CD4-positive, CD25-positive, alpha-beta regulatory T cell (primary cell): ENCODE data around the gene KCNQ5. TPM values are rescaled to one million over a fixed set of nuclear protein-coding genes. Genes with fewer than 3 reads are reported as not detected.
"Not testable (repeated sequence)": the region's sequence is repeated elsewhere in the genome, so short reads cannot be mapped to it uniquely, and the experiment has no call there.

ENCODE experiments used
- ATAC-seq, 2 donors: fragments of 150-1000 bp; cut with Tn5 transposase; one replicate each; pipeline ENCODE4 v1.10.0; 2021; ENCODE audit warnings: low read depth in 2 of 2, moderate number of reproducible peaks in 2 of 2, moderate library complexity in 1 of 2
- DNase-seq, 3 donors: peaks; one replicate each; pipeline versions ENCODE4 v3.0.0 to v3.0.0-alpha.2; 2012 to 2022; ENCODE audit warnings: mixed read lengths in 1 of 3
- H3K27ac ChIP-seq: one replicate; pipeline ENCODE4 v1.7.0; 2013; ENCODE audit warnings: mild to moderate bottlenecking, low read length; ENCODE audit not compliant: insufficient read depth, poor library complexity, severe bottlenecking
- H3K27me3 ChIP-seq: one replicate; pipeline ENCODE4 v1.7.0; 2013; ENCODE audit warnings: low read length; ENCODE audit not compliant: control insufficient read depth, insufficient read depth
- H3K36me3 ChIP-seq: one replicate; pipeline ENCODE4 v1.7.0; 2013; ENCODE audit warnings: mild to moderate bottlenecking, low read length, moderate library complexity; ENCODE audit not compliant: control insufficient read depth, insufficient read depth
- H3K4me1 ChIP-seq: 2 replicates; pipeline ENCODE4 v1.7.0; 2013; ENCODE audit warnings: mild to moderate bottlenecking, low read length; ENCODE audit not compliant: insufficient read depth, control insufficient read depth, poor library complexity, severe bottlenecking
- H3K4me3 ChIP-seq: one replicate; pipeline ENCODE4 v1.7.0; 2013; ENCODE audit warnings: low read depth, mild to moderate bottlenecking, low read length, moderate library complexity
- H3K9me3 ChIP-seq, 2 experiments: 1 replicate in 1 of 2; 2 replicates in 1 of 2; pipeline ENCODE4 v1.7.0; 2013; ENCODE audit warnings: low read length in 2 of 2, mild to moderate bottlenecking in 1 of 2, moderate library complexity in 1 of 2; ENCODE audit not compliant: control insufficient read depth in 2 of 2
- H3K27ac Mint-ChIP-seq, 3 donors: one replicate each; pipeline ENCODE4 v1.8.0; 2020 to 2022; ENCODE audit warnings: mild to moderate bottlenecking in 3 of 3, mixed read lengths in 3 of 3, moderate library complexity in 2 of 3
- H3K27me3 Mint-ChIP-seq: one replicate; pipeline ENCODE4 v1.8.0; 2022; ENCODE audit warnings: mild to moderate bottlenecking, mixed read lengths
- H3K36me3 Mint-ChIP-seq: one replicate; pipeline ENCODE4 v1.8.0; 2020; ENCODE audit warnings: mixed read lengths
- H3K4me1 Mint-ChIP-seq, 4 donors: one replicate each; pipeline ENCODE4 v1.8.0; 2020 to 2022; ENCODE audit warnings: mixed read lengths in 4 of 4, mild to moderate bottlenecking in 1 of 4
- H3K4me3 Mint-ChIP-seq, 4 donors: one replicate each; pipeline ENCODE4 v1.8.0; 2020 to 2022; ENCODE audit warnings: mild to moderate bottlenecking in 4 of 4, mixed read lengths in 4 of 4, moderate library complexity in 3 of 4
- H3K9me3 Mint-ChIP-seq, 7 donors: one replicate each; pipeline ENCODE4 v1.8.0; 2020 to 2022; ENCODE audit warnings: mixed read lengths in 7 of 7, mild to moderate bottlenecking in 3 of 7, moderate library complexity in 2 of 7
- polyA plus RNA-seq, 4 donors: library from polyadenylated mRNA; unstranded; fragments of 300-500 nt; fragmentation: Illumina TruSeq; gene quantifications; one replicate each; pipeline ENCODE4 v1.2.3, GENCODE V29; 2021
- total RNA-seq: library from RNA; stranded (reverse); gene quantifications from one replicate; pipeline ENCODE4 v1.2.3, GENCODE V29; 2022

KCNQ5 gene
- total and polyA plus RNA-seq, 5 donors from 2014 or later = 0.45 to 2.5 (median 1.8) TPM

DNA sequence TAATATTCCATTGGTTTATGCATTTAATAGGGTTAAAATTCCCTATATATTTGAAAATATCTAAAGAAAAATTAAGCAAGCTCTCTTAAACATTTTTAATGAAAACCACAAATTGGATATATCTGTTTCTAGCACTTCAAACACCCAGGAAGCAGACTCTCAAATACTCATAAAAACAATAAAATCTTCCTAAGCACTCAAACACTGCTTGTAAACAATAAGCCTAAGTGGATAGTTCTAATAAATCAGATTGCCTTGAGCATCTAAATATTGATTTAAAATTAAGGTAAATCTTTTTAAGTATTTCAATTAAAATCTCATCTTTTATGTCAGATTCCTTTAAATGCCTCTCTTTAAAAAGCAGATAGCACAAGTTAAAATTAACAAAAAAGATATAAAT is 254.4 kb downstream of the KCNQ5 start:
- H3K4me3 Mint-ChIP-seq = no peak overlapping the region
- no peaks in the 10 kb centered on the region for H3K36me3 Mint-ChIP-seq
- DNase-seq = no peak

GRCh38 chr6:72886170-72886569 is 264.3 kb downstream of the KCNQ5 start:
- Mint-ChIP-seq H3K4me1 (peaks cover 0 to 8% (median 0%) of the 10 kb centered on the region in 4 donors), H3K4me3 (no peak overlapping the region), H3K27me3 (no peaks in the 10 kb centered on the region), H3K27ac (no peak overlapping the region), H3K36me3 (no peaks in the 10 kb centered on the region), H3K9me3 (peaks cover 0 to 6% (median 3%) of the 10 kb centered on the region in 7 donors)
- Histone ChIP-seq H3K27me3 (no peaks in the 10 kb centered on the region), H3K36me3 (no peaks in the 10 kb centered on the region), H3K9me3 (no peaks in the 10 kb centered on the region), H3K4me3 (no peak overlapping the region), H3K4me1 (no peaks in the 10 kb centered on the region), H3K27ac (no peak overlapping the region)
- no peak for ATAC-seq
- DNase-seq = no peak

More for the DNA sequence above, 254.4 kb downstream of the KCNQ5 start:
- no peaks in the 10 kb centered on the region for H3K27me3 ChIP-seq
- no peaks in the 10 kb centered on the region for H3K27me3 Mint-ChIP-seq
- H3K9me3 ChIP-seq = no peaks in the 10 kb centered on the region
- H3K4me1 ChIP-seq = no peaks in the 10 kb centered on the region
- no peaks in the 10 kb centered on the region for H3K36me3 ChIP-seq
- H3K27ac Mint-ChIP-seq = no peak overlapping the region
- peaks cover 0 to 1% (median 0%) of the 10 kb centered on the region in 7 donors for H3K9me3 Mint-ChIP-seq
- no peak for ATAC-seq
- no peak overlapping the region for H3K4me3 ChIP-seq
- no peak overlapping the region for H3K27ac ChIP-seq
- H3K4me1 Mint-ChIP-seq = peaks cover 0 to 2% (median 0%) of the 10 kb centered on the region in 4 donors

GRCh38 chr6:72890233-72890632 is 268.4 kb downstream of the KCNQ5 start:
- Mint-ChIP-seq H3K9me3 (peaks cover 0 to 6% (median under 1%) of the 10 kb centered on the region in 7 donors), H3K36me3 (no peaks in the 10 kb centered on the region), H3K27me3 (no peaks in the 10 kb centered on the region), H3K27ac (peak overlapping the region in 1 of 3 donors; percentile 57), H3K4me3 (no peak overlapping the region), H3K4me1 (peaks cover 0 to 10% (median 2%) of the 10 kb centered on the region in 4 donors)
- H3K27ac ChIP-seq = no peak overlapping the region
- no peak for ATAC-seq
- no peaks in the 10 kb centered on the region for H3K9me3 ChIP-seq
- H3K4me3 ChIP-seq = no peak overlapping the region
- H3K4me1 ChIP-seq = no peaks in the 10 kb centered on the region
- no peaks in the 10 kb centered on the region for H3K36me3 ChIP-seq
- DNase-seq = no peak
- no peaks in the 10 kb centered on the region for H3K27me3 ChIP-seq

DNA sequence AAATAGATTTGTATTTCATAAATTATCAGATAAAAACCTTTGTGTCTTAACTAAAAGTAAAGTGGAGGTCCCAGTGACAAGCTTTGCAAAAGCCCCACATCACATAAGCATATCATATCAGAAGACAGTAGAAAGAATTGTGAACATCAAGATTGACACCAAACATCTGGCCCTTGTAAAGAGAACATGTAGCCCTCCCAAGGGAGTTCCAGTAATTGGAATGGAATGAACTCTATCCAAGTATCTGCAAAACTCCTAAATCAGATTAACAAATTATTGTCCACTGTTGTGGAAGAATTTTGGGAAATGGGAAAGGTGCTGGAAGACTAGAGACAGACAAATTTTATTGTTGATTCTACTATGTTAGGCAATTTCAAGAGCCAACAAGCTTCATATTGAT is 268.8 kb downstream of the KCNQ5 start:
- no peaks in the 10 kb centered on the region for H3K9me3 ChIP-seq

DNA sequence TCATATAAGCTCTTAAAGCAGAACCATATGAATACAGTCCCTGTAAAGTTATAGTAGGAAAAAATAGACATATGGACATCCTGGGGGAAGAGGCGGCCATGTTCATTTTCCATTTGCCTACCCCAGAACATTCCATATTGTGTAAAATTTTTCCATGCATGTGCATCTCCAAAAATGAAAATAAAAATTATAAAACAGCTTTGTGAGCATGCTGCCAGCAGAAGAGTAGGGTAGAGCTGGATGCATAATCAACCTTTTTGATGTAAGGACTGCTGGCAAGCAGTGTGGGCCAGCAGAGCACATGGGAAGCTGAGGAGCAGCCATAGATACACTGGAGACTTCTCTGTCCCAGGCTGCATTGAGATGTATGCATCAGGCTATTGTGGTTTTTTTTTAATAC is 271.0 kb downstream of the KCNQ5 start:
- Mint-ChIP-seq H3K27me3 (no peaks in the 10 kb centered on the region), H3K4me1 (peaks cover 0 to 10% (median 2%) of the 10 kb centered on the region in 4 donors), H3K9me3 (peaks cover 0 to 4% (median 0%) of the 10 kb centered on the region in 7 donors), H3K27ac (no peak overlapping the region), H3K36me3 (peaks cover 9% of the 10 kb centered on the region), H3K4me3 (no peak overlapping the region)
- H3K4me3 ChIP-seq = no peak overlapping the region
- H3K27me3 ChIP-seq = no peaks in the 10 kb centered on the region
- no peaks in the 10 kb centered on the region for H3K9me3 ChIP-seq
- DNase-seq (no peak), ATAC-seq (no peak)
- H3K4me1 ChIP-seq = no peaks in the 10 kb centered on the region
- H3K27ac ChIP-seq = no peak overlapping the region
- no peaks in the 10 kb centered on the region for H3K36me3 ChIP-seq

More for the DNA sequence above, 268.8 kb downstream of the KCNQ5 start:
- ATAC-seq = no peak
- H3K27me3 Mint-ChIP-seq = no peaks in the 10 kb centered on the region
- H3K9me3 Mint-ChIP-seq = peaks cover 0 to 6% (median 1%) of the 10 kb centered on the region in 7 donors
- H3K4me1 Mint-ChIP-seq = peaks cover 0 to 10% (median 2%) of the 10 kb centered on the region in 4 donors
- Histone ChIP-seq H3K27ac (no peak overlapping the region), H3K27me3 (no peaks in the 10 kb centered on the region), H3K4me1 (no peaks in the 10 kb centered on the region), H3K4me3 (no peak overlapping the region), H3K36me3 (no peaks in the 10 kb centered on the region)
- no peak for DNase-seq
- no peak overlapping the region for H3K4me3 Mint-ChIP-seq
- peak overlapping the region in 1 of 3 donors; percentile 57 for H3K27ac Mint-ChIP-seq
- no peaks in the 10 kb centered on the region for H3K36me3 Mint-ChIP-seq

- H3K27me3 Mint-ChIP-seq = no peaks in the 10 kb centered on the region
- no peaks in the 10 kb centered on the region for H3K9me3 ChIP-seq
- no peaks in the 10 kb centered on the region for H3K36me3 ChIP-seq
- H3K9me3 Mint-ChIP-seq = peaks cover 0 to 5% (median 3%) of the 10 kb centered on the region in 7 donors
- no peak overlapping the region for H3K4me3 Mint-ChIP-seq
- peaks cover 0 to 7% (median 2%) of the 10 kb centered on the region in 4 donors for H3K4me1 Mint-ChIP-seq
- H3K27ac Mint-ChIP-seq = no peak overlapping the region
- no peak overlapping the region for H3K27ac ChIP-seq
- H3K27me3 ChIP-seq = no peaks in the 10 kb centered on the region
- ATAC-seq (no peak), DNase-seq (no peak)
- no peak overlapping the region for H3K4me3 ChIP-seq
- H3K4me1 ChIP-seq = no peaks in the 10 kb centered on the region
- H3K36me3 Mint-ChIP-seq = peaks cover 9% of the 10 kb centered on the region
Observed at GRCh38 chr6:72894091-72894490, 272.2 kb downstream of the KCNQ5 start.

DNA sequence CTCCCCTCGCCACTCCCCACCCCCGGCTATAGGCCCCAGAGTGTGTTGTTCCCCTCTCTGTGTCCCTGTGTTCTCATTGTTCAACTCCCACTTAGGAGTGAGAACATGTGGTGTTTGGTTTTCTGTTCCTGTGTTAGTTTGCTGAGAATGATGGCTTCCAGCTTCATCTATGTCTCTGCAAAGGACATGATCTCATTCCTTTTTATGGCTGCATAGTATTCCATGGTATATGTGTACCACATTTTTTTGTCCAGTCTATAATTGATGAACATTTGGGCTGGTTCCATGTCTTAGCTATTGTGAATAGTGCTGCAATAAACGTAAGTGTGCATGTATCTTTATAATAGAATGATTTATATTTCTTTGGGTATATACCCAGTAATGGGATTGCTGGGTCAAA is 276.4 kb downstream of the KCNQ5 start:
- not testable (repeated sequence) for H3K36me3 ChIP-seq, H3K27me3 Mint-ChIP-seq, H3K4me3 Mint-ChIP-seq, H3K9me3 Mint-ChIP-seq, H3K4me1 Mint-ChIP-seq, ATAC-seq, H3K27me3 ChIP-seq, H3K9me3 ChIP-seq, H3K36me3 Mint-ChIP-seq, DNase-seq, H3K4me1 ChIP-seq, H3K4me3 ChIP-seq, H3K27ac ChIP-seq, H3K27ac Mint-ChIP-seq

- H3K36me3 Mint-ChIP-seq = no peaks in the 10 kb centered on the region
- ATAC-seq (no peak), DNase-seq (no peak)
- no peaks in the 10 kb centered on the region for H3K9me3 ChIP-seq
- H3K4me1 ChIP-seq = no peaks in the 10 kb centered on the region
- H3K36me3 ChIP-seq = no peaks in the 10 kb centered on the region
- no peak overlapping the region for H3K4me3 ChIP-seq
- H3K9me3 Mint-ChIP-seq = peaks cover 0 to 2% (median 0%) of the 10 kb centered on the region in 7 donors
- H3K4me1 Mint-ChIP-seq = peaks cover 0 to 3% (median 1%) of the 10 kb centered on the region in 4 donors
- H3K27me3 ChIP-seq = no peaks in the 10 kb centered on the region
- H3K4me3 Mint-ChIP-seq = no peak overlapping the region
- no peak overlapping the region for H3K27ac ChIP-seq
- H3K27ac Mint-ChIP-seq = peak overlapping the region in 1 of 3 donors; percentile 34
- no peaks in the 10 kb centered on the region for H3K27me3 Mint-ChIP-seq
Observed at GRCh38 chr6:72905705-72906478, 284.0 kb downstream of the KCNQ5 start.
